NCI-H146 treated with DMSO at 0.1 percent for 48 hours (cell line): ENCODE data around the gene NT5DC1.

Experiments
- DNase-seq: peaks from one replicate; lab custom pipeline; 2025; ENCODE audit not compliant: unreplicated experiment; lab: John Stamatoyannopoulos, UW

The NT5DC1 gene

GRCh38 chr6:116190550-116190949 is 89.9 kb downstream of the NT5DC1 start:
- DNase-seq, result no peak

DNA sequence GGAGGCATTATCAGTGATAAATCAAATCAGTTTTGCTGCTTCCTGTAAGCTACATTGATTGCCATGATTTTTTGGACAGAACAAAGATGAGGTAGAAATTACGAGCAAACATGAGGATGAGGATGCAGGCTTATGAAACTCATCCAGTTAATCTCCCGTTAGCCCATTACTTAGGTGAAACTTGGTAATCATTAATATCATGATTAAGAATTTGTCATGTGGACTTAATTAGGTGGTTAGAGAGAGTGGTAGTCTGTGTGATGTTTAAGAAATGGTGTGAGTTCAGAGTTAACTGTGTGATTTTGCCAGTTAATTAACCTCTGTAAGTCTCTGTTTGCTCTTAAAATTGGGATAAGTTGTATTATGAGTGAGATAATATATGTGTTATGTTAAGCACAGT is 91.2 kb downstream of the NT5DC1 start:
- no peak for DNase-seq

DNA sequence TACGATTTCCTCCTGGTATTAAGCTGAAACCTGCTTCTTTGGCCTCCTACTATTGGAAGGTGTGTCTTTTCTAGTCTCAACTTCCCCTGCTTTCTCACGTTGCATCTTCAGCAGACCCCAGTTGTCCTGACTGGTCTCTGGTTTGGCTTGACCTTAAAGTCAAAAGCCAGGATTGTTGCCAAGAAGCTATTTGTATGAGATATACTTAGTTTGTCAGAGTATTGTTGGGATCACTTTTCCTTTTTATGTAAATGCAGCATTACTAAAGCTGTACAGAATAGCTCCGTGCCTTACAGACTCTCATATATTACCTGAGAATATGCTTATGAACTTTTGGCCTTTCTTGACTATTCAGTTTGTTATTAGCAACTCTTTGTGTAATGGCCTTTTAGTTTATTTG is 92.1 kb downstream of the NT5DC1 start:
- DNase-seq, result no peak

- no peak for DNase-seq
Observed at GRCh38 chr6:116196841-116197240, 96.2 kb downstream of the NT5DC1 start.

DNA sequence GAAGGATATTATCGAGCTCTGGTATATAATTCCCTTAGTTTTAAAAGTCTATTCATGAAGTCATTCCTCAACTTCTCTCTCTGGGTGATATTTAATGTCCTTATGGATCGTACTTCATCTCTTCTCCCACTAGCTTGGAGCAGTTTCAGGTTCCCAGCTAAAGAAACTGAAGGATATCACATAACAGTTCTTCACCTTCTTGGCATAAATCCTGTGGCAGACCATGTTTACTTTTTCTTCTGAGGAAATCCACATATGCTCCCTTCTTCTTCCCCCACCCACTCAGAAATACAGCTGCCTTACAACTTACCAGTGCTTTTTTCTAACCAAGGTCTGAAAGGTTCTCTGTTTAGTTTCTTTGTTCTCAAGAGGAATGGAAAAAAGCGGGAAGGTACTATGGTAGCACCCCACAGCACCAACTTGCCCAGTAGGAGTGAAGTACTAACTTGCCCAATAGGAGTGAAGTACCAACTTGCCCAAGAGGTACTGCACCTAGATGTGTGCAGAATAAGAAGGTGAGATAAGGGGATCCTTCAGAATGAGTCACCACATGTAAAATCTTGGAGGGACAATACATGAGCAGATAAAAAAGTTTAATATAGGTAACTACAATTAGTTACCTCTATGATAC is 100.1 kb downstream of the NT5DC1 start:
- no peak for DNase-seq

DNA sequence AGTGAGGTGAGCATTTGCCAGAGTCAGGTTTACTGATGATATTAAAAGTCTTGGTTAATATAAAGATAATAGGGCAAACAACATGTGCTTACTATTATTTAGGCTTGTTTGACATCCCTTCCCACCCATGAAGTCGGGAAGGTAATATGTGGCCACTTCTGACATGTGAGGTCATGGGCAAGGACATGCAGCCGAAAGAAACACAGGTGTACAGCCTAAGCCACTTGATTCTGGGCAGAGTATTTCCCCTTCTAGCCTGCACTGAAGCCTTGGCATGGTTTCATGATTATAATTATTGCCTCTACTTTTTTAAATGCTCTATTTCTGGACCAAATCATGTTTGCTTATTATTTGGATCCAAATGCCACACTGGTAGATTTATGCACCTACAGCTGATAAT is 100.9 kb downstream of the NT5DC1 start:
- DNase-seq, result no peak

- no peak for DNase-seq
Observed at GRCh38 chr6:116205281-116205680, 104.6 kb downstream of the NT5DC1 start.

DNA sequence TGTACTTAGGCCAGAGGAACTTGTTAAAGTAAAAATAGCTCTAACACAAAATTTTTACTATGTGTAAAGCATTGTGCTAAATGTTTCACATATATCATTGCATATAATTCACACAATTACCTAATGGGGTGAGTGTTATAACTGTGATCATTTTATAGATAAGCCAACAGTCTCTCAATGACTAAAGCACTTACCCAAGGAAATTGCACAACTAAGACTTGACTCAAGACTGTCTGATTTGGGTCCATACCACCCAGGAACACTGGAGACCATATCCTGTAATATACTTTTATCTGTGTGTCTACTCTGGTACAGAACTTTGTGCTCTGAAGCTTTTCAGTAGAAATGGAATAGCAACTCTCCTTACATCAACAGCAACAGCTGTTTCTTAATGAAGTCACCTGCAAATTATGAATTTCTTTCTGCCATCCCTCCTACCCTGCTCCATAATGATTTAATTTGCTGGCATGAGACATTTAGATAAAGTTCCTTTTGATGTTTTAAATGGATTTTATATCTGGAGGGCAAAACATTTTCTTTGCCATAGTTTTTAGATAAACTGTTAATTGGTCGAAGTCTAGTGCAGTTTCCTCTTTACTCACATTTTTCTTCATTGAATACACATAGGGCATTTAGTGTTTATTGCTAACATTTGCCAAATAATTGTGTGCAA is 105.7 kb downstream of the NT5DC1 start:
- no peak for DNase-seq

DNA sequence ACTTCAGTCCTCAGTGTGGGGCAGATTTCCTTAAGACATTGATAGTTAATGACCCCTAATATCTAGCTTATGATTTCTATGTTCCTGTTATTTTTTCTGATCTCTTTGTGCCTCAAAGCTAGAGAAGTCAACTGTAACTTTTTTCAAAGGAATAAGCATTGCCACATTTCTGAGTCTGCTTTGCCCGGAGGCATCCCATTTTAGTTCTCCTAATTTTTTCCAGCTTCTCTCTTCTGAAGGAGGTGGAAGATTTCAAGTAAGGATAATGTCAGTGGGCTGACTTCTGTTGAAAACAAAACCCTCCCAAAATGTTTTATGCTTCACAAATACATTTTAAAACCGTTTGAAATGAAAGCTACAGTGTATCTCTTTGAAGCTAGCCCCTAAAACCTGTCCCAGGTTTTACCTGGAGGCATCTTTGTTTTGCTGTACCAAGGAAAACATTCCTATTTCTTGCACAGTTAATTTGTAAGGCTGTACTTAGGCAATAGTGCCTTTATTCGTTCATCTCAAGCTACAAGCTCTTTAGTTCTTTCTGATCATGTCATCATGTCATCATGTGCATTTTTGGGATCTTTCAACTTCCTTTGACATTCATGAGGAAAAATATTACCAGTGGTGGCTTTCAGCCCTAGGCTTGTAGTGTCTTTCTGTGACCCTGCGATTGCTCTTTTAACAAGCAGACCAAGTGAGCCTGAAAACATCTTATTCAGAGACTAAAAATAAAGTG is 107.6 kb downstream of the NT5DC1 start:
- DNase-seq, result no peak

DNA sequence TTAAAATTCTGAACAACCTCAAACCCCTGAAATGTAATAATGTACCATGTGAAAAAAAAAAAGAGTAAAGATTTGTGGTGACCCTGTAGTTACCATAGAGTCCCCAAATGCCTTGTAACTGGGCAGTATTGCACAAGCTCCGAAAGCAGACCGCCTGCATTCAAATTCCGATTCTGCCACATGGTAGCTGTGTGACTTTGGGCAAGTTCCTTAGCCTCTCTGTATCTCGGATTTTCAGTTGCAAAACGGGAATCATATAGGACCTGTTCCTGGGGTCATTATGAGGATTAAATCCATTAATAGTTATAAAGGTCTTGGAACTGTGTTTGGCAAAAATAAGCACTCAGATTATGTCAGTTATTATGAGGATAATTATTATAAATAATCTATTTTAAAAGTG is 109.7 kb downstream of the NT5DC1 start:
- no peak for DNase-seq

- no peak for DNase-seq
Observed at GRCh38 chr6:116210750-116211425, 110.2 kb downstream of the NT5DC1 start.

- no peak for DNase-seq
Observed at GRCh38 chr6:116214681-116215080, 114.0 kb downstream of the NT5DC1 start.

DNA sequence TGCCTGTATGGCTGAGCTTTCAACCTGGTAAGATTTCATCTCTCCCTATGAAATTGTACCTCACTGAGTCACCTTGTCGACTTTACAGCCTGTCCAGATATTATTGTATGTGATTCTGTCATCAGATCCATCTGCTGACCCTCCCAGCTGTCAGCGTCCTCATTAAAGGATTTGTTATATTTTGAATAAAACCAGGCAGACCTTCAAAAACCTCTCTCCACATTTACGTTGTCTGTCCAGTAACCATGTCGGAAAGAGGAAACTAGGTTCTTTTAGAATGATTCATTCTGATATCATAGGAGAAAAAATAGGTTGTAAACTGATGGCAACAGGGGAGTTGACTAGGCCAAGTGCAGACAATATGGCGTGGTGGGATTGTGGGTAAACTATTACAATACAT is 114.8 kb downstream of the NT5DC1 start:
- DNase-seq, result no peak

DNA sequence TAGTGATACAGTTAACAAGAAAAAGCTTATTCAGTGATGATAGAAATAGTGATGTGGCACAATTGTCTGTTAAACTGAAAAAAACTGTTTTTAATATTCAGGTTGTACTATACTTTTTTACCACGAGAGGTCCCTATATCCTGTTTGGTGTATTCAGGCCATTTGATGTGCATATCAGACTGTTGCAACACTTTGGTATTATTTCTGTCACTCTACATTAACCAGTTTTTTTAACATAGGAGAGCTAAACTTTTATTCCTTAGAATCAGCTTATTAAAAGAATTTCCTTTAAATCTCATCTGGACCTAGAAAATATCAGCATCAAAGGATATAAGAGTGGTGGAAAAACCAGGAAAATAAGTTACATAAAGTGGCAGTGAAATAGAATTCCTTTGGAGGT is 116.4 kb downstream of the NT5DC1 start:
- DNase-seq, result no peak

DNA sequence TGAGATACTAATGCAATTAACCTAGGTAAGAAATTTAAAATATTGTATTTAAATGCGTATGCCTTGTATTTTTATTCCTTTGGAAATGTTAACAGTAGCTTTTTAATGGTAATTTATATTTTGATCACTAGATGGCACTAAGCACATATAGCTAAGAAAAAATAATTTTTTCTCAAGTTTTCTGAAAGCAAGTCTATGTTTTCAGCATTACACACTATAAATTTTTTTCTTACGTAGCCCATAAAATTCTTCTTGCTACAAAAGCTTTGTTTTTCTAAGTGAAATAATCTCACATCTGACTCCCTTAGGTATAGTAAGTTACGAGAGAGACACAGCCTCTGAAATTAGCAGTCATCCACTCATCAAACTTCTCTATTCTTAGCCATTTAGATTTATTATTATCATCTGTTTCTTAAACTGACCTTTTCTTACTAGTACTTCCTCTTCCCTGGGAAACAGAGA is 117.5 kb downstream of the NT5DC1 start:
- peak; percentile 21 for DNase-seq

DNA sequence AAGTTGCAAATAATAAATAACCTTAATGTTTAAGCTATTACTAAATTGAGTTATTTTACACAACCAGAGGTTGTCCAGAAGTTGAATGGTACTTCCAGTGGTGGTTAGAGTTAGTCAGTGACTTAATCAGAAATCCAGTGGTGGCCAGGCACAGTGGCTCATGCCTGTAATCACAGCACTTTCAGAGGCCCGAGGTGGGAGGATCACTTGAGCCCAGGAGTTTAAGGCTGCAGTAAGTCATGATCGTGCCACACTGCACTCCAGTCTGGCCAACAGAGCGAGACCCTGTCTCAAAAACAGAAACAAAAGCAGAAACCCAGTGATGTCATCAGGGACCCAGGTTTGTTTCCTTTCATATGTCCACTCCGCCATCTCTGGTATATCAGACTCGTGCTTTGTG is 118.2 kb downstream of the NT5DC1 start:
- no peak for DNase-seq

DNA sequence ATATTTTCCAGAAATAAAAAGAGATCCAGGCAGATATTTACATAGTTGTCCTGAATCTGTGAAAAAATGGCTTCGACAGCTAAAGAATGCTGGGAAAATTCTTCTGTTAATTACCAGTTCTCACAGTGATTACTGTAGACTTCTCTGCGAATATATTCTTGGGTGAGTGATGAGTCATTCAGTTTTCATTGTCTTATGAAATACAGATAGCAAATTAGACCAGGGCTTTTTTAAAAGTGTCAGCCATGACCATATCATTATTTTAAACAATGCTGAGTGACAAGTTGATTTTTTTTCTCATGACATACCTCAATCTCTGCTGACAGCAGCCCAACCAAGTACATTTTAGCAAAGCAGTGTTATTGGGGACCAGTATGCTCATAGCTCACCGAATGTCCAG is 120.4 kb downstream of the NT5DC1 start:
- DNase-seq, result no peak

DNA sequence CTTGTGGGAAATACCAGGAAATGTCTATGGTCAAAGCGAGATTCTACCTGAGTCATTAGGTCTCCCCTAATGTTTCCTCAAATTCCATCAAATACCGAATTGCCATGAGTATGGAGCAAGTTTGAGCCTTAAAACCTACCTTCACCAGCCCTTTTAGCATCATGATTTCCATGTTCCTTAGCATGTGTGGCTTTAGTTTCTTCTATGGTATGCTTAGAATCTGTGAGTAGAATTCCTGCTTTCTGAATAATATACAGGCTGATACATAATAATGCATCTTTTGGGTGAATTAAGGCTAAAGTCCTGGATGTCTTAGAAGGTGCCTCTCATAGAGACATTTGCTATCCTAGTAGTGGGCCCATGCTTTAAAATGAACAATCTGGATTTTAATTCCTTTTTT is 121.3 kb downstream of the NT5DC1 start:
- no peak for DNase-seq

DNA sequence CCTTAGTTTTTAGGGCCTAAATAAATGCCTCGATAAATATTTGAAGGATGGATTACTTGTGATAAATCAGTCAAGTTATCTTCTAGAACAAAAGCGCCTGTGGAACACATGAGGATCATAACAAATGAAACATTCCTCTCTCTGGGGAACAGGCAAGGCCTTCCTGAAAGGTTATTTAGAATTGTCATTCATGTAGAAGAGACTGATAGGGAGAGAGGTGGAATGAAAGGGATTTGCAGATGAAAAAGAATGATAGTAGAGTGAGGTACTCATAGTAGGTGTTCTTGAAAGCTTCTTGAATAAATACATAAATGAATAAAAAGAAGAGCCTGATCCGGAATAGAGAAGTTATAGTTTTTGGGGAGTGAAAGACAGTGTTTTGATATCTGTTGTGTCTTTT is 122.7 kb downstream of the NT5DC1 start:
- no peak for DNase-seq

- no peak for DNase-seq
Observed at GRCh38 chr6:116229287-116229913, 128.7 kb downstream of the NT5DC1 start.

GRCh38 chr6:116234689-116235088 is 134.0 kb downstream of the NT5DC1 start:
- no peak for DNase-seq
